Stimulated activated CD8-positive, alpha-beta memory T cell treated with anti-CD3 and anti-CD28 coated beads, Interleukin-12 subunit alpha, Interleukin-12 subunit beta, amount 100 ng/mL, for 24 hours (primary cell): ENCODE results near the gene FGGY.
"Not testable (repeated sequence)": the region's sequence is repeated elsewhere in the genome, so short reads cannot be mapped to it uniquely, and the experiment has no call there.

Experiments used
- DNase-seq: peaks from one replicate; pipeline ENCODE4 v3.0.0-alpha.2; 2020; ENCODE audit errors: extremely low read depth

FGGY gene

DNA sequence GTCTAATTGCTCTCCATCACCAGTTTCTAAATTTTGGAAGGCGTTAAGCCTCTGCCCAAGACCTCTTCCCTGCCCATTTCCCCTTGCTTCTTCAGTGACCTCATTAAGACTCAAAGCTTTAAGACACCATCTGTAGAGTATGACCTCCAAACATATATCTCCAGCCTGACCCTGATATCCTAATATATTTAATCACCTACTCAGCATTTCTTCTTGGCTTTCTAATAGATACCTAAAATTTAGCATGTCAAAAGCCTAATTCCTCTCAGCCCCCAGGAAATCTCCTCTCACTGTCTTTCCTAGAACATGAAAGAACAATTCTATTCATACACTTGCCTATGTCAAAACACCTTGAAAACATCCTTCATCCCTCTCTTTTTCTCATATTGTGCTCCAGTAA, 282.3 kb downstream of the FGGY start:
- DNase-seq: no peak

DNA sequence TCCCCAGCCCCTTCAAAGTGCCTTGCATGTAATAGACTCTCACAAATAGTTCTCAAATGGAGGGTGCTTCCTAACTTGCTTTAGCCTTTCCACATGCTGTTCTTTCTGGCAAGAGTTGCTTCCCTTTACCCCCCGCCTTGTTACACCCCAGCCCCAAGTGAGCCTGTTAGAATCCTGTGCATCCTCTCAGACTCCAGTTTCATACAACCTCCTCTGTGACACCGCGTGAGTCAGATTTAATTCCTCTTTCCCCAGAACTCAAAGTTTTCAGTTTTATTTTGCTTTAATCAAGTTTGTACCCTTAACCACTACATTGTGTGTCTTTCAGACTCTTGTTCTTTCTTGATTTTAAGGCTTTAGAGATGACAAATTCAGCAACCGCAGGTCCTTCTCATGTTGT, 283.4 kb downstream of the FGGY start:
- no peak for DNase-seq

DNA sequence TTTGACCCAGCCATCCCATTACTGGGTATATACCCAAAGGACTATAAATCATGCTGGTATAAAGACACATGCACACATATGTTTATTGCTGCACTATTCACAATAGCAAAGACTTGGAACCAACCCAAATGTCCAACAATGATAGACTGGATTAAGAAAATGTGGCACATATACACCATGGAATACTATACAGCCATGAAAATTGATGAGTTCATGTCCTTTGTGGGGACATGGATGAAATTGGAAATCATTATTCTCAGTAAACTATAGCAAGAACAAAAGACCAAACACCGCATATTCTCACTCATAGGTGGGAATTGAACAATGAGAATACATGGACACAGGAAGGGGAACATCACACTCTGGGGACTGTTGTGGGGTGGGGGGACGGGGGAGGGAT, 295.5 kb downstream of the FGGY start:
- DNase-seq: not testable (repeated sequence)

DNA sequence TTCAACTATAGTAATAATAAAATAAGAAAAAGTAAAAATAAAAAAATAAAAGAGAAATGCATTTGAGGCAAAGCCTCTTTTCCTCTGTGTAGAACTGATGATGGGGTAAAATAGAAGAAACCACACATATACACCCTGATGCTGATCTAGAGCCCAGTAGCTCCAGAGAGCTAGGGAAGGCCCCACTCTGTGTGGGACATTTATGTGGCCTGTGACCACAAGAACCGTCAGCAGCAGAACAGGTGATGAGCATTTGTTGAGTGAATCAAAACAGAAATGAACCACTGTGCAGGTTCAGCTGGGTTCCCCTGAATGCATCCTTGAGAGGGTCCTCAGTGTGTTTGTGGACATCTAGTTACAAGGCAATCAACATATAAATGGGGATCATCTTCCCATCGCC, 296.0 kb downstream of the FGGY start:
- DNase-seq: no peak

DNA sequence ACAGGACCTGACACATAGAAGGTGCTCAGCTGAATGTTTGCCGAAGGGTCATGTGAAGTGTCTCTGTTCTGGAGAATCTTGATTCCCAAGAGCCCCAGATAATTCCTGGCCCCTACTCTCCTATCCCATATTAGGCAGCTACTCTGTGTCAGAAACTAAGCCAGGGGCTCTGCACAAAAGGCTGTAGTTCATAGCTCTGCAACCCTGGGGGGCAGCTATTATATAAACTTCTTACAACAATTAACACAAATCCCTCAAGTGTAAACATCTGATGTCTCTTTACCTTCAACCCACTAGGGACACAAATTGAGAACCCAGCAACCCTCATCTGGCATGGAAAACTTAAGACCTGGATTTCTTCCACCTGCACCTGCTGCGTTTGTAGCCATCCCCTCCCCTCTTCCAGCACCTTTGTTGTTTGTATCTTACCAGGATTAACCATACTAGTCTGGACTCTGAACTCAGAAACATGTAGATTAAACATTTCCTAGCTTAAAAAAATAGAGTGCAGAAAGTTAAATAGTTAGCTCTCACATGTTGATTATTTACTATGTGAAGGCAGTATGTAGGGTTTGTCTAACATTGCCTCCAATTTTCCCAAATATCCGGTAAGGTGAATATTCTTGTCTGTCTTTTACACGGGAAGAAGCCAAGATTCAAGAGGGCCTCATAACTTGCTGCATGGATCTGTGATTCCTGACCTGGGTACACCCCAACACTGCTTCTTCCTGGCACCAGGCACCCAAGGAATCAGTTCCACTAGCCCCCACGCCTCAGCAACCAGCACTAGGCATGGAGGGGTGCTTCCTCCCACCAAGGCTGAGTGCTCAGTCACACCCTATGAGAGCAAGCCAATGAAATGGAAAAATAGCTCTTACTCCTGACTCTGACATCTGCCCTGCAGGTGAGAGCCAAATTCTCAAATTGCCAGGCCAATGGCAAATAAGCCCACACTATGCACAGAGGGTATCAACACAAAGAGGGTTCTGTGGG, 297.2 kb downstream of the FGGY start:
- DNase-seq: no peak

DNA sequence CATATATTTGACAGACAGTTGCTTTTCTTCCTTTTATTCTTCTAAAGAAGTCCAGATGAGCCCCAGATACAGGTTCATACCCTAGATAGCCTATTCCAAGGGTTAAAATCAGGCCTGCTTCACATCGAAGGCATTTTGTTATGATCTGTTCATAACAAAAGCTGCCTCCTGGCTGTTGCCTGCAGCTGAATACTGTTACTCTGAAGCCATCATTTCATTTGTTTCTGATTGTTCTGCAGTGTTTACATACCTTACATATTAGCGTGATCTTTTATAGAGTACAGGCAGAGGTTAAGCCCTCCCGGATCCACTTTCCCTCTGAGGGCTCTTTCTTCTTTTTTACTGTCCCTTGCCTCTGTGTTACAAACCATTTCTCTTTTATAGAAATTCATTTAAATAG, 298.9 kb downstream of the FGGY start:
- no peak for DNase-seq

DNA sequence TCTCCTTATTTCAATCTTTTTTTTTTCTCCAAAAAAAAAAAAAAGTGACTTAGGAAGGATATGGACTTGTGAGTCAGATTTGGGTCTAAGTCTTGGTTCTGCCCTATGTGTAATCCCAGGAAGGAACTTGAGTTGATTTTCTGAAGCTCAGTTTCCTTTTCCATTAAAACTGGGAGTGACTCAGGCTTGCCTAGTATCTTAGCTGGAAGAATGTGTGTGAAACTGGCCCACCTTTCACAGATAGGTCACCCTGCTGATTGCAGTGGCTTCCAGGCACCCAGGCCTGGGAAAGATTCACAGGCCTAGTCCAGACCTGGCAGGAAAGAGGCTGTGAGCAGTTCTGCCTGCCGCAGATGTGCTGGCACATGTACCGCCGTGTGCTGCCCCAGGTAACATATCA, 299.5 kb downstream of the FGGY start:
- DNase-seq: no peak

DNA sequence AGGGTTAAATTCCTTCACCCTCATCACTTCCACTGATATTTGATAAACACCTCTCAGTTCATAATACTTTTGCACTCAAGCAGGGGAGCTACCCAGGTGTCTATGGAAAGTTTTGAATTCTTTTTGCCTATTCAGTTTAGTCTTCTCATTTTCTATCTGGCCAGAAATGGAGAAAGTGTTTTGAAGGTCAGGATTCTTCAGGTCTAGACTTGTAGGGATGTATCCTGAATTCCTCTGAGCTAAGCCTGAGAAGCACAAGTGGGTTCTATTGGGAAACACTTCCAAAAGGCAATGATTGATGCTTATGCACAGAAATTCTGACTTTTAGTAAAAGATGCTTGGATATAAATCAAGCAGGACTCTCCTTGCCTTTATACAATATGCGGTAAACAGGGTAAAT, 300.1 kb downstream of the FGGY start:
- no peak for DNase-seq

DNA sequence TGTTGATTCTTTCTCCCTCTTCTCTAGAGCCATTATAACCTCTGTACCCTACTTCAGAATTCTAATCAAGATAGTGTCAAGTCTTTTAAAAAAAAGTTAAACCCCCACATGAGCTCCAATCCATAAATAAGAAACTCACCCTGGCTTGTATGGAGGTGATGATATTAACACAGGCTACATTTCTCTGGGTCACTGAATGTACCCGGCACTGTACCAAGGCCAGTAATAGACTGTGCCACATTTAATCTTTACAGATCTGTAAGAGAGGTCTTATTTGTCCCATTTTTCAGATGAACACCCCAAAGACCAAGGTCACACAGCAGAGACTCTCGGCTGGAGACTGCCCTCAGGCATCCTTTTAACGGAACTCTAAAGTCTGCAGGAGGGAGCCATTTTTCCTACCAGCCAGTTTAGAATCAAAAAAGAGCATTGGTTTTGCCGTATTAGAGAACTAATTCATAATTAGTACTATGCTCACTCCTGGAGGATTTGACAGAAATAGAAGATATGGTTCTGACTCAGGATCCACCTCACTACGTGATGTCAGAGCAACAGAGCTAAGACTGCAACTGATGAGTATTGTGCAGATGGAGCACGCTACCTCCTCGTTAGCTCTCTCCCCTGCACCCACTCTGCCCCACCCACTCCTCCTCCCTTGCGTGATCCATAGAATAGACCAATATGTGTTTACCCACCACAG, 300.7 kb downstream of the FGGY start:
- DNase-seq: no peak

DNA sequence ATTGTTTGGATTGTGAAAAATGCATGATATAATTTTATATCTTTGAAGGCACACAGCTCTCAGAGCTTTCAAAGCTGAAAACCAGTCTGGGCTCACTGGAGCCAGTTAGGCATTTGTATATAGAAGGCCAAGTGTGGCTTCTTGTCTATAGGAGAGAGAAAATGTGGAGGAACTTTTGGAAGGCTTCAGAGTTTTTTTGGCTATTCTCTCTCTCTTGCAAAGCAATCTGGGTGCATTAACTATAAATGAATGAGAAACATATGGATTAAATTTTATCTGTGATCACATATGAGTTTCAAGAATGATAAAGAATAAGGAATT, 301.2 kb downstream of the FGGY start:
- no peak for DNase-seq

DNA sequence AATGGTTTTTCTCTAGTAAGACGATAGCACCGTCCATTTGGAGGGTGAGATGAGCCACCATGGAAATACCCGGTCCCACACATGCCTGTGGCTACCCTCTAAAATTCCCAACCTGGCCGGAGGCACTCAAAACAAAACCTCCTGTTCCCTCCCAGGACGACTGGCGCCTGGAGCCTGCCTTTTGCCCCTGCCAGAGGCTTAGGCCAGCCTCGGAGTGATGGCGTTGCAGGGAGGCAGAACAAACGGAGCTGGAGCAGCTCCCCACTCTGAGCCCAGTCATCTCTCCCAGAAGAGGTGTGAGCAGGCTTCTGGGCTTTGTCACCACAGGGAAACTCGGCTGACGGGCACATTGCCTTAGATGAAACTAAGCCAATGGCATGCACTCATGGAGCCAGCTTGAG, 304.1 kb downstream of the FGGY start:
- DNase-seq: no peak

DNA sequence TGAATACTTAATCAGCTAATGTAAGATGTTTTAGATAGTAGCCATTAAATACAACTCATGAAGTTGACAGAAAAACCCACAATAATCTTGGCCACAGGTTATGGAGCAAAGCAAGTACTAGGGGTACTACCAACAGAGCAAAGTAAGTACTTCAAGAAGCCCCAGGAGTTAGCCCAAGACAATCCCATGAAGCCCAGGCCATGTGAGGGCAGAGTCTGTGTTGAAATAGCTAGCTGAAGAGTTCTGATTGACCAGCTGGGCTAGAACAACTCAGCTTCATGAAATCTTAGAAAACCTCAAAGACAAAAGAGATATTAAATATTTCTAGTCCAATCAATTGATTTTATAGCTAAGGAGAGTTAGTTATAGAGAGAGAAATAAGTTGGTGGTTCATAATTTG, 304.9 kb downstream of the FGGY start:
- DNase-seq: no peak

DNA sequence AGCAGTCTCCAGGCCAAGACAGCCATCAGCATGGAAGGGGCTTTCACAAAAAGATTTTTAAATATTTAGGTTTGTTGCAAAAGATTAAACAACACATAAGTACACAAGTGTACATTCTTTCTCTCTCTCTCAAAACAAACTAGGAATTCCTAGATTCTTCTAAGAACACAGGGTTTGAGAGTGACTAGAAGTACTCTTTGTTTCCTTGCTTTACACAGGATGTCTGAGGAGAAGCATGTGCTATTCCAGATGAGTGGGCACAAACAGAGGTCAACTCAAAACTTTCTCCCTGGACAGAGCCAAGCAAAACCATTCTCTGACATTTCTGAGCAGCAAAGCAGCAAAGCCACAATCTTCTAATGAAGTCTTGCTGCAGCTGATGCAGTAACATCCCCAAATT, 307.3 kb downstream of the FGGY start:
- DNase-seq: no peak

DNA sequence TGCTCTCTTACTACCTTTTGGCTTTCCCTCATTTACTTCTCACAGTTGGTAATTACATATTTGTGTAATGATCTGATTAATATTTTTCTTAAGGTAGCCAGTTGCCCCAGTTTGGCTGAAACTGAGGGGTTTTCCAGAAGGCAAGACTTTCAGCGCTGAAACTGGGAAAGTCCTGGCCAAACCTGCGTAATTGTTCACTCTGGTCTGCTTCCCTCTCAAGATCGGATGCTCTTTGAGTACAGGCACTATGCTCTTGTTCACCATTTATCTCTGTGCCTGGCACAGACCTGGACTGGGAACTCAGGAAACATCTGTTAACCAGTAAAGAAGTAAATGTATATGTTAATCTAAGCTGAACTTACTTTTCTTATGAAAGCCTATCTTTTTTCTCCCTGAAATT, 308.3 kb downstream of the FGGY start:
- no peak for DNase-seq

DNA sequence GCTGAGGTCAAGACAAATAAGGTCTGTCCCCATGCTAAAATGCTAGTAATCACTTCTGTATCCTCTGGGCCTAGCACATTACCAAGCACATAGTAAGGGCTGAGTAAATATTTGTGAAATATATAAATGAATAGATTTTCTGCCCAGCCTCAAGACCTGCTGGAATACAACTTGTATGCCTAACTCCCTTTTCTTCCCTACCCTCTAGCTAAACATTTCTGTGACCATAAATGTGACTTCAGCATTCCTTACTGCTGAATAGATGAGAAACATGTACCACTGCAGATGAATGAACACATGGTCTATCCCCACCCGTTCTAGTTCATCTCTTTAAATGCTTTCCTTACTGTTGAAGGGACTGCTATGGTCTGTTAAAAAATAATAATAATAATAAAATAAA, 308.9 kb downstream of the FGGY start:
- DNase-seq: no peak

DNA sequence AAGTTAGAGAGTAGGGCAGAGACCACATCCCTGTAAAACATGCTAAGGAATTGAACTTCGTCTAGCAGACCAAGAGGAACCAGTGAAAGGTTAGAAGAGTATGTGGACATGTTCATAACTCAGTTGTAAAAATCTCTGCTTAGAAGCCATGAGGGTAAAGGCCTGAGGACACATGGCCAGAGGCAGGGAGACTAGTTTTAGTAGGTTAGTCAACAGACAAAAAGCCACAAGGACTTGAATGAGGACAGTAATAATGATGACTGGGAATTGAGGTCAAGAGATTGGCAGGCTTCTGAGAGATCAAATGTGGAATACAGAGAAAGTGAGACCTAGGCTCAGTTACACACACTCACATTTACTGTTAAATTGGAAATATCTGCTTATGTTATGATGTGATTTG, 312.4 kb downstream of the FGGY start:
- no peak for DNase-seq

DNA sequence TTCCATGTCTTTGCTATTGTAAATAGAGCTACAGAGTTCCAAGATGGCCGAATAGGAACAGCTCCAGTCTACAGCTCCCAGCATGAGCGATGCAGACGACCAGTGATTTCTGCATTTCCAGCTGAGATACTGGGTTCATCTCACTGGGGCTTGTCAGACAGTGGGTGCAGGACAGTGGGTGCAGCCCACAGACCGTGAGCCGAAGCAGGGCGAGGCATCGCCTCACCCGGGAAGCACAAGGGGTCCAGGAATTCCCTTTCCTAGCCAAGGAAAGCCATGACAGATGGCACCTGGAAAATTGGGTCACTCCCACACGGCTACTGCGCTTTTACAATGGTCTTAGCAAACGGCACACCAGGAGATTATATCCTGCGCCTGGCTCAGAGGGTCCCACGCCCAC, 313.6 kb downstream of the FGGY start:
- DNase-seq: not testable (repeated sequence)

DNA sequence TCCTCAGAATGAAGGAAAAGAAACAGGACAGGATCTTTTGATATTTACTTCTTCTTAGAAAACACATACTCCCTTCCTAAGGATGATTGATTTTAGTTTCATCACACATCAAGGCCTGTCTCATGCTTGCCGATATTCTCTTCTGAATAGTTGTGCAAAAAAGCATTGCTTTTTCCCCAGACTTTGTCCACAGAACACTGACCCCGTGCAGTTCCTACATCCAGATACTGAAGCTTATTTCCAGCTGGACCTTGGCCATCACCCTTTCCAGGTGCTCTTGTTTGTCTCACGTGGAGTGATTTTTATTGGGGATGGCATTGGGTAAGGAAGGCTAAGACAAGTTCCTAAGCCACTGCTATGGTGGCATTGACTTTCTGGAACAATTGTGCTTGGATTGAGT, 320.5 kb downstream of the FGGY start:
- DNase-seq: no peak

DNA sequence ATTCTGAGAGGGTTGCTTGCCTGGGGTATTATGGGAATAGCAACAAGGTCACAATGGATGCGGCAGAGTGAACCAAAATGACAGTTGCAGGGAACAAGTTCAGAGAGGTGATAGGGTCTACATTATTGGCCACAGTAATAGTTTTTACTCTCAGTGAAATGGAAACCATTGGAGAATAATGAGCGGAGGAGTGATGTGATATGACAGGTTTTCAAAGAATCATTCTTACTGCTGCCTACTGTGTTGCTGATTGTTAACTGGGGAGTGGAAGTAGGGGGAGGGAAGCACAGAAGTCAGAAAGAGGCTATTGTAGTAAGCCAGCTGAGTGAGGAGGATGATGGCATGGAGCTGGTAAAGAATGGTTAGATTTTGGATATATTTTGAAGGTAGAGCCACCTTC, 322.7 kb downstream of the FGGY start:
- DNase-seq: no peak

DNA sequence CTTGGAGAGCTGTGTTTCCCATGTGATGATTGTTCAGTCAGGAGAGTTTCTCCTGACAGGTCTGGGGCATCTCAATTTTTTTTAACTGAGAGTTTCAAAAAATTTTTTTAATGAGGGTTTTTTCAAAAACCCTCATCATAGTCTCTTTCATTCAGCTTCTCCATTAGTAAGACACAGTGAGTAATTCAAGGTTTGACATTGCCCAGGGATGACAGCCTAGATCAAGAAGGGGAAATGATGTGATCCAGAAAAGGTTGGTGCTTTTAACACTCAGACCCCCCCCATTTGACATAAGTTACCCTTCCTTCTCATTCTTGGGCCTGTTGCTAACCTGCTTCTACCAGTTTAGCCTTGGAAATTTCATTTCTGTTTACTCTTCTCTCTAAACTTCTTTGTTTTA, 328.5 kb downstream of the FGGY start:
- DNase-seq: no peak

DNA sequence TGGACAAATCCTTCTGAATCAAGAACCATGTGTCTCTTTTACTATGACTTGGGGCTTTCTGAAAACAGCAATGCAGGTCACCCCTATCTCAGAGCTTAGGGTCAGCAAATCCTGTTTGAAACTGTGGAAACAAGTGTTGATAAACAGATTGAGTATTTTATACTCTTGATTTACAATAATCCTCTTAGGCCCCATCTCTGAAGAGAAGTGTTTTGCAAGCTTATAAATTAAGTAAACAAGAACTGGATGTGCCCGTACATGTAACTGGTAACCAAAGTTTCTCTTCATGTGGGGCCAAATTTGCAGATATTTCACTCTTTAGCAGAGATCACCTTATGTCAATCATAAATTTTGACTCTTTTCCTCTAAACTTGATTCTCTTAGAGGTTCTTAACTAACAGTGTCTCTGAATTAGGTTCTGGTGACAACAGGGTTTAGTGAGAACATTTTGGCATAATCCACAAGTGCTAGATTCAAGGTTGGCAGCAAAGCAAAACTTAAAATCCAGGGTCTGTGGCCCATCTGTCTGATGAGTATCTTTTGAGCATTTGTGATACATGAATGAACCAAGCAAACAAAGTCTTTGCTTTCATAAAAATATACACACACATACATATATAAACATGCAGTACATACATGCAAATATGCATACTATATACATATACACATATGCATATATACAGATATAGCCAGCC, 334.8 kb downstream of the FGGY start:
- no peak for DNase-seq

DNA sequence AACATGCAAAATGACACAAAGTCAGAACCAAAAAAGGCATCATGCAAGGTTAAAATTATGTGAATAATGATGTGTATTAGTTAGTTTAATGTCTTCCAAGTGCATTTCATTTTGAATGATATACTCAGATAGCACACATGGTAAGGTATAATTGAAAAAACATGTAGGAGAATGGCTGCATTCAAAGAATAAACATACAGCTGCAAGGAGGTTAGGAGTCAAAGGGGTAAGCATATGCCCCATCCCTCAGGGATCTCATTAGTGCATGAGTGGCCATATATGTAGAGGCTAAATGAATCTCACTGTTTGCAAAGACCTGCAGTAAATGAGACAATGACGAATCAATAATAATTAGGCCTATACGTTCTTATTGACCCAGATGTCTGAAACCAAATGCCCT, 338.2 kb downstream of the FGGY start:
- DNase-seq: no peak

DNA sequence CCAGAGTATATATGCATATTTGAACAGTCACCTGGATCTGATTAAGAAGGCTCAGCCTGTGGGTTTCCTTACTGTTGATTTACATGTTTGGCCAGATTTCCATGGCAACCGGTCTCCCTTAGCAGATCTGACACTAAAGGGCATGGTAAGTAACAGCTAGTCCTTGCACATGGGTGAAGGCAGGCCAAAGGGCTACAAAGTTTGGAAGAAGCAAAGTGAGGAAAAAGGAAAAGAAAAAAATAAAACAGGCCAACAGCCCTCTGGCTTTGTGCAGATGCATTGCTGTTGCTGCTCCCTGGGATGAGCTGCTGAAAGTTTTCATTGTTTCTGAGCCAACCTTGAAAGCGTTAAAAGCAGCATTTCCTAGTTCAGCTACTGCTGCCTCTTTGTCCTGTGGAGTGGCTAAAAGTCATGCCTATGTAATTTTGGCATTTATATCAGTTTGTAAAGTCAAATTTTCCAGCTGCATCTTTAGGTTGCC, 341.4 kb downstream of the FGGY start:
- DNase-seq: no peak
